PC-9 (cell line): ENCODE data around the gene ZNF598. TPM values are rescaled to one million over a fixed set of nuclear protein-coding genes. Genes with fewer than 3 reads are reported as not detected.
"Not testable (repeated sequence)": the region's sequence is repeated elsewhere in the genome, so short reads cannot be mapped to it uniquely, and the experiment has no call there.

Experiments
- BruUV-seq: library from RNA; stranded (reverse); fragments of 400-500 nt; replicated peaks from 2 replicates; lab custom pipeline; 2021; lab: Mats Ljungman, UMichigan
- CTCF ChIA-PET: fragments of 300-600 bp; sonication (Branson Sonifier 250); formaldehyde crosslinking; loops from one replicate; lab custom pipeline; 2022; ENCODE audit warnings: antibody characterized with exemption; lab: Charles Lee
- POLR2A ChIA-PET: fragments of 300-600 bp; sonication (Branson Sonifier 250); formaldehyde crosslinking; loops from one replicate; lab custom pipeline; 2022; ENCODE audit warnings: antibody characterized with exemption; ENCODE audit not compliant: unreplicated experiment; lab: Charles Lee
- DNase-seq, 2 experiments: peaks; one replicate each; pipeline versions ENCODE4 v3.0.0 to v3.0.0-alpha.2; 2015 to 2022; ENCODE audit warnings: mixed read lengths in 1 of 2
- H2AFZ ChIP-seq: fragments of 200-600 bp; sonication (generic); 2 replicates; pipeline ENCODE4 v1.8.1; 2017; ENCODE audit warnings: antibody characterized with exemption
- H3F3A ChIP-seq: fragments of 200-600 bp; sonication (generic); 2 replicates; pipeline ENCODE4 v1.8.1; 2017; ENCODE audit warnings: antibody characterized with exemption, mild to moderate bottlenecking, low read depth; ENCODE audit not compliant: insufficient read depth
- H3K27ac ChIP-seq: fragments of 200-600 bp; sonication (generic); 2 replicates; pipeline ENCODE4 v1.6.1; 2016; ENCODE audit warnings: mixed run types
- H3K27me3 ChIP-seq: fragments of 200-600 bp; sonication (generic); 2 replicates; pipeline ENCODE4 v1.6.1; 2016; ENCODE audit warnings: low read depth, mixed run types; ENCODE audit not compliant: insufficient read depth
- H3K36me3 ChIP-seq: fragments of 200-600 bp; sonication (generic); 2 replicates; pipeline ENCODE4 v1.6.1; 2016; ENCODE audit warnings: low read depth, mixed run types
- H3K4me1 ChIP-seq: fragments of 200-600 bp; sonication (generic); replicated peaks from 2 replicates; pipeline ENCODE4 v1.6.1; 2016; ENCODE audit warnings: mixed run types; ENCODE audit not compliant: insufficient read depth
- H3K4me2 ChIP-seq: fragments of 200-600 bp; sonication (generic); 2 replicates; pipeline ENCODE4 v1.6.1; 2017; ENCODE audit warnings: mixed run types
- H3K4me3 ChIP-seq: fragments of 200-600 bp; sonication (generic); 2 replicates; pipeline ENCODE4 v1.6.1; 2016; ENCODE audit warnings: mixed run types
- H3K79me2 ChIP-seq: fragments of 200-600 bp; sonication (generic); 2 replicates; pipeline ENCODE4 v1.6.1; 2017; ENCODE audit warnings: low read depth, mixed run types
- H3K9me2 ChIP-seq: fragments of 200-600 bp; sonication (generic); 2 replicates; pipeline ENCODE4 v1.8.1; 2017; ENCODE audit warnings: mild to moderate bottlenecking; ENCODE audit not compliant: insufficient read depth
- H3K9me3 ChIP-seq: fragments of 200-600 bp; sonication (generic); 2 replicates; pipeline ENCODE4 v1.8.1; 2016; ENCODE audit warnings: low read depth; ENCODE audit not compliant: insufficient read depth
- H4K20me1 ChIP-seq: fragments of 200-600 bp; sonication (generic); 2 replicates; pipeline ENCODE4 v1.8.1; 2017; ENCODE audit not compliant: insufficient read depth
- CTCF ChIP-seq: fragments of 200-600 bp; sonication (generic); conservative IDR thresholded peaks from 2 replicates; pipeline ENCODE4 v1.6.1; 2017; ENCODE audit warnings: mixed run types, antibody characterized with exemption, mild to moderate bottlenecking, moderate library complexity
- EZH2 ChIP-seq: fragments of 200-600 bp; sonication (generic); IDR thresholded peaks from 2 replicates; pipeline ENCODE4 v1.8.0; 2017; ENCODE audit warnings: antibody characterized with exemption, low read depth
- intact Hi-C: fragments of 100-400 bp; cut with micrococcal nuclease; formaldehyde crosslinking; loops from one replicate; pipeline ENCODE4 v1.10.0; 2022; ENCODE audit not compliant: unreplicated experiment
- total RNA-seq: library from RNA; stranded (reverse); gene quantifications from 2 replicates; pipeline ENCODE4 v1.2.3, GENCODE V29; 2021

Gene ZNF598
- total RNA-seq, 1 experiment from 2014 or later = 72.5 TPM

- CTCF ChIA-PET = no interaction called here
Observed at GRCh38 chr16:1958715-1959268, 50.8 kb downstream of the ZNF598 start.

DNA sequence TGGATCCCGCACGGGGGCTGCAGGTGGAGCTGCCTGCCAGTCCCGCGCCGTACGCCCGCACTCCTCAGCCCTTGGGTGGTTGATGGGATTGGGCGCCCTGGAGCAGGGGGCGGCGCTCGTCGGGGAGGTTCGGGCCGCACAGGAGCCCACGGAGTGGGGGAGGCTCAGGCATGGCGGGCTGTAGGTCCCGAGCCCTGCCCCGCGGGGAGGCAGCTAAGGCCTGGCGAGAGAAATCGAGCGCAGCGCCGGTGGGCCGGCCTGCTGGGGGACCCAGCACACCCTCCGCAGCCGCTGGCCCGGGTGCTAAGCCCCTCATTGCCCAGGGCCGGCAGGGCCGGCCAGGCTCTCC is 51.5 kb downstream of the ZNF598 start:
- H3K4me2 ChIP-seq, H3K27ac ChIP-seq, CTCF ChIA-PET, H3K4me3 ChIP-seq, H3K9me3 ChIP-seq, BruUV-seq, H3K9me2 ChIP-seq, POLR2A ChIA-PET, DNase-seq, H3K27me3 ChIP-seq, H2AFZ ChIP-seq: not testable (repeated sequence)
- Histone ChIP-seq H3K36me3 (peaks cover 11% of the 10 kb centered on the region), H3K79me2 (peaks cover 35% of the 10 kb centered on the region), H3K4me1 (peaks cover 12% of the 10 kb centered on the region), H4K20me1 (peaks cover 27% of the 10 kb centered on the region), H3F3A (peaks cover 33% of the 10 kb centered on the region)
- intact Hi-C loops = loop anchor here (2.0 kb wide), 1 partner anchor 15 kb away; the partner anchor contains the start of gene MSRB1

More at GRCh38 chr16:1958715-1959268, 50.8 kb downstream of the ZNF598 start:
- TF ChIP-seq EZH2 = no peak
- no peak for TF ChIP-seq CTCF
- no peak overlapping the region for H3K27ac ChIP-seq
- POLR2A ChIA-PET = no interaction called here
- peak overlapping the region; percentile 95; the same call in 1 of the 2 replicates for H3K4me3 ChIP-seq
- peaks cover 12% of the 10 kb centered on the region for H3K4me1 ChIP-seq
- no peaks in the 10 kb centered on the region for H3K9me3 ChIP-seq
- peaks cover 34% of the 10 kb centered on the region for H4K20me1 ChIP-seq
- H3K4me2 ChIP-seq = peak overlapping the region; percentile 92
- peaks cover 39% of the 10 kb centered on the region for H3F3A ChIP-seq
- H3K36me3 ChIP-seq = peaks cover 18% of the 10 kb centered on the region
- H3K79me2 ChIP-seq = peaks cover 42% of the 10 kb centered on the region
- no peak overlapping the region; the same call in 1 of the 2 replicates for H2AFZ ChIP-seq
- intact Hi-C loops = loop anchor here (2.0 kb wide), 1 partner anchor 16 kb away; the partner anchor contains the start of gene MSRB1
- H3K9me2 ChIP-seq = no peaks in the 10 kb centered on the region
- BruUV-seq = no TSS peak
- DNase-seq = no peak
- H3K27me3 ChIP-seq = no peaks in the 10 kb centered on the region

GRCh38 chr16:1957434-1958142 is 52.0 kb downstream of the ZNF598 start:
- not testable (repeated sequence) for H3K27me3 ChIP-seq

DNA sequence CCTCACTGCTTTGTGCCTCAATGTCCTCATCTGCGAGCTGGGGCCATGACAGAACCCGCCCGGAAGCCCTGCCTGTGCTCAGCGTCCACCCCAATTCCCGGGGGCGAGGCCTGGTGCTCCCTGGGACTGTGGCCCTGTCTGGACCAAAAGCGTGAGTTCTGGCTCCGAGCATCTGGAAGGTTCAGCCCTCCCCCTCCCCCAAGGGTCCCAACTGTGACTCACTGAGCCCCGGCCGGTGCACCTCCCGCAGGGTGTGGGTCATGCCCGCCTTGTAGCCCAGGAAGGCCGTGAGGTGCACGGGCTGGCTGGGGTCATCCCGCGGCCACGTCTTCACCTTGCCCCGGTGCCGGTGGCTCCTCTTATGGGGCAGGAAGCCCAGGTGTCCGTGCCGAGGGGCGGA is 55.9 kb downstream of the ZNF598 start:
- Histone ChIP-seq H3K9me2 (no peaks in the 10 kb centered on the region), H3K27me3 (no peaks in the 10 kb centered on the region), H3K4me1 (peaks cover under 1% of the 10 kb centered on the region; the same call in 1 of the 2 replicates), H3F3A (no peaks in the 10 kb centered on the region; the same call in 1 of the 2 replicates), H2AFZ (no peak overlapping the region), H4K20me1 (no peaks in the 10 kb centered on the region), H3K79me2 (no peaks in the 10 kb centered on the region), H3K27ac (no peak overlapping the region), H3K36me3 (no peaks in the 10 kb centered on the region), H3K4me2 (no peak overlapping the region), H3K4me3 (no peak overlapping the region), H3K9me3 (no peaks in the 10 kb centered on the region)
- no peak for TF ChIP-seq EZH2
- no peak for TF ChIP-seq CTCF
- CTCF ChIA-PET = no interaction called here
- no peak for DNase-seq
- intact Hi-C loops = no loop called here
- POLR2A ChIA-PET = interaction anchor here (0.5 kb wide), 1 partner anchor 774 kb away, joined by 11 read pairs; no protein-coding TSS in a partner anchor
- no TSS peak for BruUV-seq

More at GRCh38 chr16:1957434-1958142, 52.0 kb downstream of the ZNF598 start:
- H3K36me3 ChIP-seq, H3K9me3 ChIP-seq, H3K4me3 ChIP-seq, DNase-seq, H3K4me2 ChIP-seq, H3K9me2 ChIP-seq, BruUV-seq, H2AFZ ChIP-seq, H3K27ac ChIP-seq, CTCF ChIA-PET: not testable (repeated sequence)
- peaks cover 22% of the 10 kb centered on the region for H4K20me1 ChIP-seq
- intact Hi-C loops = loop anchor here (2.0 kb wide), 1 partner anchor 15 kb away; the partner anchor contains the start of gene MSRB1
- peaks cover 12% of the 10 kb centered on the region for H3K4me1 ChIP-seq
- peaks cover 29% of the 10 kb centered on the region for H3K79me2 ChIP-seq
- H3F3A ChIP-seq = peaks cover 27% of the 10 kb centered on the region
- POLR2A ChIA-PET = interaction anchor here (0.5 kb wide), 1 partner anchor 65 kb away, joined by 3 read pairs; no protein-coding TSS in a partner anchor
